Epithelial cell of proximal tubule (primary cell): ENCODE data around the gene ZP3. TPM values are rescaled to one million over a fixed set of nuclear protein-coding genes. Genes with fewer than 3 reads are reported as not detected.

Experiments used
- DNase-seq: peaks from one replicate; pipeline ENCODE4 v3.0.0-alpha.2; 2011; ENCODE audit warnings: low read depth
- H3K4me3 ChIP-seq: 2 replicates; pipeline ENCODE4 v1.5.1; 2011; ENCODE audit warnings: low read depth, mild to moderate bottlenecking, low read length
- CTCF ChIP-seq: conservative IDR thresholded peaks from 2 replicates; pipeline ENCODE4 v1.5.1; 2012; ENCODE audit warnings: low read depth, mild to moderate bottlenecking, low read length
- total RNA-seq: library from RNA; depleted of rRNA; stranded (reverse); fragments of >200 nt; gene quantifications from 2 replicates; pipeline ENCODE4 v1.2.3, GENCODE V29; 2015

ZP3 gene
- total RNA-seq, result 0.87 and 4.7 TPM in 2 replicates

DNA sequence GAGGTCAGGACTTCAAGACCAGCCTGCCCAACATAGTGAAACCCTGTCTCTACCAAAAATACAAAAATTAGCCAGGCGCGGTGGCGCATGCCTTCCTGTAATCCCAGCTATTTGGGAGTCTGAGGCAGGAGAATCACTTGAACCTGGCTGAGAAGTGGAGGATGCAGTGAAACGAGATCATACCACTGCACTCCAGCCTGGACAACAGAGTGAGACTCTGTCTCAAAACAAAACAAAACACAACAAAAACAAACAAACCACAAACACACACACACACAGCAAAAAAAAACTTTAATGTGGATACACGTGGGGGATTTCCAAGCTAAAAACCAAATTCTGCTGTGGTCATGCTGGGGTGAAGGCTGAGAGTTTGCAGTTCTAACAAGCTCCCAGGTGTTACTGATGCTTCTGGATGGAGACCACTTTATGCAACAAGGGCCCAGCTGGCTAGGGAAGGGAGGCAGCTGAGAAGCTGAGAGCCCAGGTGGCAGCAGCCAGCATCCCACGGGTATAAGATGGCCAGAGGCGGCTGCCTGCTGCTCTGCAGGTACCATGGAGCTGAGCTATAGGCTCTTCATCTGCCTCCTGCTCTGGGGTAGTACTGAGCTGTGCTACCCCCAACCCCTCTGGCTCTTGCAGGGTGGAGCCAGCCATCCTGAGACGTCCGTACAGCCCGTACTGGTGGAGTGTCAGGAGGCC is at the start of gene ZP3:
Gene ZP3, plus strand, starts transcription at position 538 of the 699 bp plus-strand sequence. Its CDS starts 15 bp downstream, at position 553.
- no peak within 1 kb of the TSS for H3K4me3 ChIP-seq
- no peak for DNase-seq
- no peak for TF ChIP-seq CTCF

DNA sequence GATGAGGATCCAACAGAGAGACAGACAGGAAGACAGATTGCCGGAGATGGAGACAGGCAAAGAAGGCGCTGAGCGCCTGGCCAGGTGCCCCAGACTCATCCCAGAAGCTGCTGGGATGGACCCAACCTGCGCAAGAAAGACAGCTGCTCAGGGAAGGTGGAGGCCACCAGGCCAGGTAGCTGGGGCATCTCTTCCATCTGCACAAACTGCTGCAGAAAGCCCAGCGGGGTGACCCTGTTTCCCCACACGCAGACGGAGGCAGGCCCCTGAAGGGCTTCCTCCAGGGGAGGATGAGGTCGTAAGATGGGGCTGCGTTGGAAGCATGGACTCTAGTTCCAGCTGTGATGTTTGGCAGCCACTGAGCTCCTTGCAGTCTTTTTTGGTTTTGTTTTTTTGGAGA is 49.5 kb upstream of the ZP3 start:
- DNase-seq, result no peak
- no peak overlapping the region for H3K4me3 ChIP-seq
- TF ChIP-seq CTCF, result no peak

GRCh38 chr7:76377186-76377918 is 47.4 kb upstream of the ZP3 start:
- no peak overlapping the region for H3K4me3 ChIP-seq
- DNase-seq, result no peak
- TF ChIP-seq CTCF, result no peak

DNA sequence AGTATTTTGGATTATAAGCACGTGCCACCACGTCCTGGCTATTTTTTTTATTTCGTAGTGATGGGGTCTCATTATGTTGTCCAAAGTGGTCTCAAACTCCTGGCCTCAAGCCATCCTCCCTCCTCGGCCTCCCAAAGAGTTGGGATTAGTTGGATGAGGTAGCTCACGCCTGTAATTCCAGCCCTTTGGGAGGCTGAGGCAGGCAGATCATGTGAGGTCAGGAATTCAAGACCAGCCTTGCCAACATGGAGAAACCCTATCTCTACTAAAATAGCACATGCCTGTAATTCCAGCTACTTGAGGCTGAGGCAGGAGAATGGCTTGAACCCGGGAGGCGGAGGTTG is 44.2 kb upstream of the ZP3 start:
- peak overlapping the region; percentile 37 for H3K4me3 ChIP-seq
- TF ChIP-seq CTCF, result no peak
- DNase-seq, result no peak

DNA sequence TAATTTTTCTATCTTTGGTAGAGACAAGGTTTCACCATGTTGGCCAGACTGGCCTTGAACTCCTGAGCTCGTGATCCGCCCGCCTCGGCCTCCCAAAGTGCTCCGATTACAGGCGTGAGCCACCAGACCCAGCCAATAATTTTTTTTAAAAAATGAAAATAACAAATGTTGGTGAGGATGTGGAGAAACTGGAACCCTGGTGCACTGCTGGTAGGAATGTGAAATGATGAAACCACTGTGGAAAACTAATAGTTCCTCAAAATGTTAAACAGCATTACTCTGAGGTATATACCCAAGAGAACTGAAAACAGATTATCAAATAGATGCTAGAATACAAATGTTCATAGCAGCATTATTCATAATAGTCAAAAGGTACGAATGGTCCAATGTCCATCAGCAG is 42.9 kb upstream of the ZP3 start:
- no peak for DNase-seq
- H3K4me3 ChIP-seq, result no peak overlapping the region
- TF ChIP-seq CTCF, result peak; percentile 32

GRCh38 chr7:76383089-76383944 is 41.4 kb upstream of the ZP3 start:
- no peak for DNase-seq
- TF ChIP-seq CTCF, result peak; percentile 2
- H3K4me3 ChIP-seq, result no peak overlapping the region
